B cell (primary cell): Measurements from ENCODE around the gene SREBF1. TPM values are rescaled to one million over a fixed set of nuclear protein-coding genes. Genes with fewer than 3 reads are reported as not detected.

Experiments
- ATAC-seq: fragments of 200-7000 bp; cut with Tn5 transposase; one replicate; pipeline ENCODE4 v1.10.0; 2021; ENCODE audit warnings: low read depth, mild to moderate bottlenecking, moderate number of reproducible peaks, moderate library complexity
- CTCF ChIA-PET: fragments of 350-600 bp; sonication (Branson Sonifier 250); formaldehyde crosslinking; loops from one replicate; lab custom pipeline; 2021; ENCODE audit warnings: antibody characterized with exemption, inconsistent platforms; lab: Charles Lee
- POLR2A ChIA-PET: fragments of 350-600 bp; sonication (Branson Sonifier 250); formaldehyde crosslinking; loops from one replicate; lab custom pipeline; 2021; ENCODE audit warnings: antibody characterized with exemption; lab: Charles Lee
- DNase-seq: peaks from one replicate; pipeline ENCODE4 v3.0.0; 2013
- H2AFZ ChIP-seq: 2 replicates; pipeline ENCODE4 v1.6.1; 2012; ENCODE audit warnings: mild to moderate bottlenecking, low read depth, low read length; ENCODE audit not compliant: insufficient read depth, poor library complexity, severe bottlenecking
- H3K27ac ChIP-seq, 2 donors: 1 replicate in 1 of 2; 2 replicates in 1 of 2; pipeline ENCODE4 v1.5.1; 2012 to 2013; ENCODE audit warnings: low read length in 2 of 2, mild to moderate bottlenecking in 2 of 2, moderate library complexity in 1 of 2
- H3K27me3 ChIP-seq, 4 experiments: fragments of 200-600 bp in 1 of 4; sonication (generic) in 1 of 4; replicated peaks in 1 of 4; 1 replicate in 2 of 4; 2 replicates in 2 of 4; pipeline versions ENCODE4 v1.6.1 to v1.7.0; 2013 to 2016; ENCODE audit warnings: low read length in 3 of 4, mild to moderate bottlenecking in 2 of 4, mixed read lengths in 1 of 4, moderate library complexity in 1 of 4; ENCODE audit not compliant: insufficient read depth in 4 of 4, control insufficient read depth in 3 of 4; ENCODE audit errors: control extremely low read depth in 1 of 4
- H3K36me3 ChIP-seq, 2 experiments: replicated peaks in 1 of 2; 1 replicate in 1 of 2; 2 replicates in 1 of 2; pipeline versions ENCODE4 v1.6.1 to v1.7.1; 2013; ENCODE audit warnings: low read length in 1 of 2; ENCODE audit not compliant: insufficient read depth in 2 of 2, control insufficient read depth in 1 of 2; ENCODE audit errors: control extremely low read depth in 1 of 2, extremely low read depth in 1 of 2
- H3K4me1 ChIP-seq, 2 donors: fragments of 200-600 bp in 1 of 2; sonication (generic) in 1 of 2; 1 replicate in 1 of 2; 2 replicates in 1 of 2; pipeline versions ENCODE4 v1.5.1 to v1.6.1; 2013 to 2017; ENCODE audit warnings: low read length in 2 of 2; ENCODE audit not compliant: control insufficient read depth in 2 of 2, insufficient read depth in 2 of 2
- H3K4me2 ChIP-seq: replicated peaks from 2 replicates; pipeline ENCODE3; 2012; ENCODE audit warnings: mild to moderate bottlenecking, low read depth, low read length; ENCODE audit not compliant: poor library complexity, severe bottlenecking
- H3K4me3 ChIP-seq, 5 experiments: fragments of 200-600 bp in 1 of 5; sonication (generic) in 1 of 5; 1 replicate in 3 of 5; 2 replicates in 2 of 5; pipeline versions ENCODE4 v1.5.1 to v1.7.0; 2011 to 2016; ENCODE audit warnings: low read length in 4 of 5, mild to moderate bottlenecking in 4 of 5, low read depth in 2 of 5, control low read depth in 1 of 5, moderate library complexity in 1 of 5; ENCODE audit not compliant: insufficient read depth in 1 of 5; ENCODE audit errors: control extremely low read depth in 1 of 5, extremely low read depth in 1 of 5
- H3K79me2 ChIP-seq: fragments of 200-600 bp; sonication (generic); one replicate; pipeline ENCODE4 v1.6.0; 2016; ENCODE audit warnings: low read length; ENCODE audit not compliant: control insufficient read depth, insufficient read depth
- H3K9ac ChIP-seq: fragments of 200-600 bp; sonication (generic); 2 replicates; pipeline ENCODE4 v1.6.1; 2017; ENCODE audit warnings: mild to moderate bottlenecking, low read length, moderate library complexity
- H3K9me3 ChIP-seq, 3 donors: one replicate each; pipeline versions ENCODE4 v1.6.1 to v1.7.1; 2013; ENCODE audit warnings: low read length in 2 of 3; ENCODE audit not compliant: control insufficient read depth in 2 of 3, insufficient read depth in 1 of 3; ENCODE audit errors: control extremely low read depth in 1 of 3
- H4K20me1 ChIP-seq: 2 replicates; pipeline ENCODE4 v1.6.0; 2012; ENCODE audit warnings: mild to moderate bottlenecking, low read length; ENCODE audit not compliant: insufficient read depth, control insufficient read depth, poor library complexity, severe bottlenecking
- H3K27ac Mint-ChIP-seq: one replicate; pipeline ENCODE4 v1.8.0; 2021; ENCODE audit warnings: mixed read lengths
- H3K27me3 Mint-ChIP-seq: one replicate; pipeline ENCODE4 v1.8.0; 2021; ENCODE audit warnings: mixed read lengths
- H3K4me1 Mint-ChIP-seq: one replicate; pipeline ENCODE4 v1.8.0; 2021; ENCODE audit warnings: mixed read lengths
- H3K4me3 Mint-ChIP-seq: one replicate; pipeline ENCODE4 v1.8.0; 2021; ENCODE audit warnings: mixed read lengths
- H3K9me3 Mint-ChIP-seq: one replicate; pipeline ENCODE4 v1.8.0; 2022; ENCODE audit warnings: mixed read lengths; ENCODE audit not compliant: insufficient read depth
- EZH2 ChIP-seq: IDR thresholded peaks from 2 replicates; pipeline ENCODE4 v1.6.1; 2012; ENCODE audit warnings: borderline replicate concordance, low read depth, mild to moderate bottlenecking, moderate library complexity, low read length; ENCODE audit not compliant: insufficient read depth, poor library complexity, severe bottlenecking
- WGBS: methylation state at CpG from one replicate; pipeline ENCODE4 v1.1.5; 2013; ENCODE audit warnings: missing lambda C conversion rate; ENCODE audit not compliant: insufficient coverage; 5-methylcytosine and 5-hydroxymethylcytosine counted together
- intact Hi-C: fragments of 100-400 bp; cut with micrococcal nuclease; formaldehyde crosslinking; loops from one replicate; pipeline ENCODE4 v1.10.0; 2022
- polyA plus RNA-seq: library from polyadenylated mRNA; depleted of rRNA; stranded (reverse); fragments of >200 nt; gene quantifications from 2 replicates; pipeline ENCODE4 v1.2.3, GENCODE V29; 2012
- total RNA-seq, 2 donors: library from RNA; stranded (reverse); fragments of 120-200 nt in 1 of 2; gene quantifications; 1 replicate in 1 of 2; 2 replicates in 1 of 2; pipeline versions ENCODE4 v1.2.3 to v1.2.4, GENCODE V29; 2013 to 2022
- TF ChIP-seq, protein P1 (sequence below): fragments of 200-600 bp; IDR thresholded peaks from one replicate; pipeline ENCODE4 v1.8.0; 2022; ENCODE audit warnings: antibody characterized with exemption, mild to moderate bottlenecking

Gene SREBF1
- total and polyA plus RNA-seq, 2 donors (not counting 1 experiment from before 2014, with no cell fraction given) = 21.6 to 34.9 TPM

DNA sequence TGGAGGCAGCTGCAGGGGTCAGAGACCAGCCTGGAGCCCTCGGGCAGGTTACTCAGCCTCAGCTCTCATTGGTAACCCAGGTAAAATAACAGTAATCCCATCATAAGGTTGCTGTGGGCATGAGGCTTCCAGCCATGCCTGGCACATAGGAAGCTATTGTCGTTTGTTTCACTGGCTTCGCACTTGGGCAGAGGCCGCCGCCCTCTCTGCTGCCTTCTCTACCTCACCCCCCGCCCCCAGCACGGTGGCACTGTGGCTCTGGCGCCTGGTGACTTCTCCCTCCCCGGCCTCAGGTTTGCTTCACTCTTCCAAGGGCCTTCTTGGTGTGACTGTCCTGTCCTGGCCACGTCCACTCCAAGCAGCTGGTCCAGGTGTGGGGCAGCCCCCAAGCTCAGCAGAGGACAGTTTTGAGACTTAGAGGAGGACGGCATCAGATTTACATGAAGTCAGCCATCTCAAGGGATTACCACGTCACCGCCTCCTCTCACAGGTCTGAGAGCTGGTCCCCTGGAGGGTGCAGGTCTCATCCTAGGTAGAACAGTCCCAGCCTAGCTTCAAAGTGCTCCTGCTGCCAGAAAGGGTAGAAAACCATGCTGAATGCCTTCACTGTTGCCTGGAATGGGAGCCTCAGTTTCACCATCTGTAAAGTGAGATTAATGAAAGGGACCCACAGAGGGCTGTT lies 34.8 kb downstream of the SREBF1 start:
- H3K4me3 ChIP-seq = no peak overlapping the region
- no peak overlapping the region for H3K4me2 ChIP-seq
- no peak overlapping the region for H3K9ac ChIP-seq
- no peaks in the 10 kb centered on the region for H3K4me1 Mint-ChIP-seq
- no peak overlapping the region for H3K27ac ChIP-seq
- H3K79me2 ChIP-seq = no peaks in the 10 kb centered on the region
- ChIA-PET POLR2A (interaction anchor here (0.6 kb wide), 1 partner anchor 27 kb away, joined by 3 read pairs; no protein-coding TSS in a partner anchor), CTCF (interaction anchor here (1.2 to 2.1 kb wide), 4 partner anchors 10 to 120 kb away, joined by 3 to 9 read pairs (median 4); no protein-coding TSS in a partner anchor)
- no peak overlapping the region for H3K27ac Mint-ChIP-seq
- no peaks in the 10 kb centered on the region for H3K9me3 ChIP-seq
- no peaks in the 10 kb centered on the region for H4K20me1 ChIP-seq
- intact Hi-C loops = no loop called here
- H3K9me3 Mint-ChIP-seq = no peaks in the 10 kb centered on the region
- 90% methylated on average over 13 of the region's 13 CpGs for whole genome bisulfite sequencing
- H3K4me3 Mint-ChIP-seq = no peak overlapping the region
- no peaks in the 10 kb centered on the region for H3K4me1 ChIP-seq
- TF ChIP-seq, protein P1, sequence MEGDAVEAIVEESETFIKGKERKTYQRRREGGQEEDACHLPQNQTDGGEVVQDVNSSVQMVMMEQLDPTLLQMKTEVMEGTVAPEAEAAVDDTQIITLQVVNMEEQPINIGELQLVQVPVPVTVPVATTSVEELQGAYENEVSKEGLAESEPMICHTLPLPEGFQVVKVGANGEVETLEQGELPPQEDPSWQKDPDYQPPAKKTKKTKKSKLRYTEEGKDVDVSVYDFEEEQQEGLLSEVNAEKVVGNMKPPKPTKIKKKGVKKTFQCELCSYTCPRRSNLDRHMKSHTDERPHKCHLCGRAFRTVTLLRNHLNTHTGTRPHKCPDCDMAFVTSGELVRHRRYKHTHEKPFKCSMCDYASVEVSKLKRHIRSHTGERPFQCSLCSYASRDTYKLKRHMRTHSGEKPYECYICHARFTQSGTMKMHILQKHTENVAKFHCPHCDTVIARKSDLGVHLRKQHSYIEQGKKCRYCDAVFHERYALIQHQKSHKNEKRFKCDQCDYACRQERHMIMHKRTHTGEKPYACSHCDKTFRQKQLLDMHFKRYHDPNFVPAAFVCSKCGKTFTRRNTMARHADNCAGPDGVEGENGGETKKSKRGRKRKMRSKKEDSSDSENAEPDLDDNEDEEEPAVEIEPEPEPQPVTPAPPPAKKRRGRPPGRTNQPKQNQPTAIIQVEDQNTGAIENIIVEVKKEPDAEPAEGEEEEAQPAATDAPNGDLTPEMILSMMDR = no peak
- TF ChIP-seq EZH2 = no peak
- no peak overlapping the region for H2AFZ ChIP-seq
- H3K27me3 ChIP-seq = no peaks in the 10 kb centered on the region
- no peaks in the 10 kb centered on the region for H3K36me3 ChIP-seq
- no peak for DNase-seq
- no peak for ATAC-seq
- no peaks in the 10 kb centered on the region for H3K27me3 Mint-ChIP-seq

DNA sequence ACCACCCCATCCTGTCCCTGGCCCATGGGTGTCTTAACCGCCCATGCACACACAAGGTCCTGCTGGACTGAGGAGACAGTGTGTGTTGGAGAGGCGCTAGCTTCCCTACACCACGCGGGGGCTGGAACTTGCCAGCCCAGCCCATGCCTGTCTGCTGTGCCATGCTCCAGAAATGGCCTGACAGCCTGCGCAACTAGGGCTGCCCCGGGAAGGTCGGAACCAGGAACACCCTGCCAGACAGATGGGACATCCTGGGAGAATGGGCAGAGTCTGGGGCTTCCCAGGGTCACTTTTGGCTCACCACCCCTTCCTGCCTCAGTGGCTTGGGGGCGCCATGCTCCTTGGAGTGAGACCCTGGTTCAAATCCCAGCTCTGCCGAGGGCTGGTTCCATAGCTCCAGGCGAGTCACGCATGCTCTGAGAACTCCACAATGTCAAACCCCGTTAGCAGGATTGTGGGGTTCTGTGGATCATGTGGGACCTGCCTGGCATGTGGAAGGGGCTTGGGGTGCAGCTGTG lies 36.2 kb downstream of the SREBF1 start:
- ATAC-seq = no peak
- Histone ChIP-seq H2AFZ (no peak overlapping the region), H3K36me3 (peaks cover 0 to 4% of the 10 kb centered on the region in 2 experiments), H3K9me3 (no peaks in the 10 kb centered on the region), H3K4me3 (no peak overlapping the region), H4K20me1 (no peaks in the 10 kb centered on the region), H3K4me1 (no peaks in the 10 kb centered on the region), H3K9ac (no peak overlapping the region), H3K27me3 (no peaks in the 10 kb centered on the region), H3K27ac (no peak overlapping the region), H3K79me2 (no peaks in the 10 kb centered on the region), H3K4me2 (no peak overlapping the region)
- no peak for DNase-seq
- TF ChIP-seq, protein P1 = no peak
- TF ChIP-seq EZH2 = no peak
- intact Hi-C loops = no loop called here
- ChIA-PET CTCF (interaction anchor here (1.4 to 2.1 kb wide), 2 partner anchors 11 to 118 kb away, joined by 4 to 9 read pairs; no protein-coding TSS in a partner anchor), POLR2A (no interaction called here)
- Mint-ChIP-seq H3K4me3 (no peak overlapping the region), H3K27ac (no peak overlapping the region), H3K9me3 (no peaks in the 10 kb centered on the region), H3K27me3 (no peaks in the 10 kb centered on the region), H3K4me1 (no peaks in the 10 kb centered on the region)
- WGBS = 97% methylated on average over 10 of the region's 12 CpGs
